T-helper 22 cell (primary cell): ENCODE results near the gene TMEM9.

Experiments
- DNase-seq: peaks from one replicate; pipeline ENCODE4 v3.0.0-alpha.2; 2020; ENCODE audit warnings: low read depth

Gene TMEM9

DNA sequence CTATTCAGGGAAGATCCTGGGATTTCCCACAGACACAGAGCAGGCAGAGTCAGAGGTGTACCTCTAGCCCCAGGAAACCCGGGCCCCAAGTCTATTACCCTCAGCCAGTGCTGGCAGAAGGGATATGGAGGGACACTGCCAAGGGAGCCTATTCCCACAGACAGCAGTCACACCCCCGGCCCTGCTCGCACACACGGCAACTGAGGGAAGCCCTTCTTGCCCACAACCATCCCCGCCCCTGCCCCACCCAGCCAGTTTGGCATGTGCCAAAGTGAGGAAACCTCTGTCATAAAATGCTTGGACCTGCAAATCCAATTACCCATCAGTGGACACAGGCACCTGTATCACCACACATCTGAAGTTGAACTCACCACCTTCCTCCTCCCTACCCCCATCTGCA lies 48.6 kb downstream of the TMEM9 start:
- DNase-seq = no peak

DNA sequence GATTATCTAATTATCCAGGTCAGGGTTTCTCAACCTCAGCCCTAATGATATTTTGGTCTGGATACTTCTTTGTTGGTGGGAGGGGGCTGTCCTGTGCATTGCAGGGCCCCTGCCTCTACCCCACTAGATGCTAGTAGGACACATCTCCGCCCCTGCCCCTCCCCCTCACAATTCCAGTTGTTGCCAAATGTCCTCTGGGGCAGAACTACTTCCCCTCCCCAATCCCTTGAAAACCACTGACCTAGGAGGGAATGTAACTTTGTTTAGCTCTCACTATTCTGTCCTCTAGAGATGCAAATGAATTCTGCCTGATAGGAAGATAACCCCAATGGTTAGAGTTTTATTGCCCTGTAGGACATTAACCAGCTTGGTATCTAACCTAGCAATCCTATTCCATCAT lies 50.1 kb downstream of the TMEM9 start:
- DNase-seq = no peak

DNA sequence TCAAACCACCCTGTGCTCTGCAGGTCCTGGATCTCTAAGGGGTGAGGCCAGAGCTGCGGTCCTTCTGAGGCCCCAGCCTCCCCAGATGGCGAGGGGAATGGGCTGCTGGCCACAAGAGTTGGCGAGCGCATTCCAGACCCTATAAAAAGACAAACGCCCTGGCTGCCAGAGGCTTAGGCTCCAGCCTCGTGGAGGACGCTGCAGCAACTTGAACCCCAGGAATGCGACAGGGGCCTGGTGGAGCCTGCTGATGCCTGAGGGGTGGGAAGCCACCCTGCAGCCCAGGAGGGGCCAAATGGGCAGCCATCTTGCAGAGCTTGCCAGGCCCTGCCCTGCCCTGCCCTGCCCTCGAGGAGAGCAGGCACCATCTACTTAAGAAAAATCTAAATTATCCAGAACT lies 50.6 kb downstream of the TMEM9 start:
- no peak for DNase-seq

DNA sequence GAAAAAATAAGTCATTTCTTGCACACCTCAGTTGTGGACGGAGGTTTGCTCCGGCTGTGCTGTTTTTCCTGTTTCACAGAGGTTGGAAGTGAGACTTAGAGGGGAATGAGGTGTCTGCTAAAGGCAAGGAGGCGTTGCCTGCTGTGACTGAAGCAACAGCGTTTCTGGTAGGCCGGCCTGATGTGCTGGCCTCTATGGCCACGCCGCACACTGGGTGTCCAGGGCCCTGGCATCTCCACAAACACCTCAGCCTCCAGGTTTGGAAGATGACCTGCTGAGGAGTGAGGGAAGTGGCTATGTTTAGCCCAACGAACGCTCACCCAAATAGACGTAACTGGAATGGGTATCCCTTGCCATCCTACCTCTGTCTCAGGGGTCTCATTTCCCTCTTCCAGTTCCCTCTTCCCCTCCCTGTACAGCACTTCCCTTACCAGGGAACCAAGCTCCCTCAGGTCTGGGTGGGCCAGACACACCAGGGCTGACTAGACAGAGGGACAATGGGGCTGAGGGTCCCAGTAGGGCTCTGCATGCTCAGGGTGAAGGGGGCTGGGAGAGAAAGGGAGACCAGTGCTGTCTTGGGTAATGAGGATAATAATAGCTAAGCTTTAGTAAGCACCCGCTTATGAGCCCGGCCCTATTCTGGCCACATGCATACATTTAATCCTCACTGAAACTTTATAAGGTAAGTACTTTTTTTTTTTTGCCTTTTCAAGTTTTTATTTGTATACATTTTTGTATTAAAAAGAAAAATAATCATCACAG lies 53.9 kb downstream of the TMEM9 start:
- DNase-seq = no peak

DNA sequence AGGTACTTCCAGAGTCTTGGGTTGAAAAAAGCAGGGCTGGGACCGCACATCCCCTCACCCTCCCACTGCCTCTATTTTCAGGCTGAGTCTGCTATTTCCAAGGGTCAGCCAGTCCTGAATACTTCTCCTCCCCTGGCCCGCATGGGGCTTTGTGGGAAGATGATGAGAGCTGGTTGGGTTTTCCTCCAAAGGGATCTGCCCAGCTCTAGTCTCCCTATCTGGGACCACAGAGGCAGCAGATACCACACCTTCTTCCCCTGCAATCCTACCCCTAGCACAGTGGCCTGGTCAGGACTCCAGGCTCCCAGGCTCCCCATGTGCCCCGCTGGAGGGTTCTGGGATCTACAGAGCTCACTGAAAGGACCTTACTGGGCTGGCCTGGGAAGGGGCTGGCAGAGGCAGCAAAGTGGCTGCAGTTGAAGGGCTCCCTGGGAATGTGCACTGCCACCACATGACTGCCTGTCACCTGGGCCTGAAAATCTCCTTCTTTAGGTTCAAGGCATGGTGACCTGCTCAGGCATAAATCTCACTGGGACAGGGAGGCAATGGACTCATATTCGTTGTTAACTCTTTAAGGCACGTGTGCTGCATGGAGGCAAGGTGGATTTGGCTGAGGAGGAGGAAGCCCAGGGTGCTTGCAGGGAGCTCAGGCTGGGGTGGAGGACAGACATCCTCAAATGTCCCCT lies 55.1 kb downstream of the TMEM9 start:
- no peak for DNase-seq

DNA sequence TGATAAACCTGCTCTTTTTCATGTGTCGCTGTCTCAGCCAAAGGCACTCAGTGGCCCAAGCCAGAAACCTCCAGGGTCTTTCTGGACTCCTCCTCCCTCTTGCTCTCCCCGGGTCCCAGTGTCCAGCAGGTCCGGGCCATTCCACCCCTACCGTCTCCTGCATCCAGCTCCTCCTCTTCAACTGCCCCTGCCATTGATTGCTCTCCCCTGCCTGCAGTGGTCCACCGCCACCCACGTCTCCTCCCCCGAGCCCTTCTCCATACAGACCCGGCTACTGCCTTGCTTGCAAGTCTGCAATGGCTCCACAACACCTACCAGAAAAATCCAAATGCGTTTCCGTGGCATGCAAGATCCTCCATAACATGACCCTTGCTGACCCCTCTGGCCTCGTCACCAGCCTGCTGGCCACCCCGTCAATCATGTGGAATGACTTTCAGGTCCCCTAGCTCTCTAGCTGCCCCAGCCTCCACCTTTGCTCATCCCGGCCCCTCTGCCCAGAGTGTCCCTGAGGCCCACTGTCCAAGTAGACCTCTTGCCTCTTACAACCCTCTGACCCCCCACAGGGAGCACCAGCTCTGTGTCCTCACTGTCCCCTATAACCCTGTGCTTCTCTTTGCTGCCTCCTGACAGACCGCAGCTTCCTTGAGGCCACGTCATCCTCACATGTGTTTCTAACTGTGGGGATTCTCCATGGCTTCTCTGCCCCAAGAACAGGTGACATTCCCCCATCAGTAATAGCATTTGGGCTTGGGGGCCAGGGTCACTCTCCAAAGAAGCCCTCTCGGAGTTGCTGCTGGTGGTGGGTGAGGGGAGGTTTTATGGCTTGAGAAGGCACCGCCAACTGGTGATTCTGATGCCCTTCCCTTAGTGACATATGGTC lies 57.1 kb downstream of the TMEM9 start:
- DNase-seq = no peak

DNA sequence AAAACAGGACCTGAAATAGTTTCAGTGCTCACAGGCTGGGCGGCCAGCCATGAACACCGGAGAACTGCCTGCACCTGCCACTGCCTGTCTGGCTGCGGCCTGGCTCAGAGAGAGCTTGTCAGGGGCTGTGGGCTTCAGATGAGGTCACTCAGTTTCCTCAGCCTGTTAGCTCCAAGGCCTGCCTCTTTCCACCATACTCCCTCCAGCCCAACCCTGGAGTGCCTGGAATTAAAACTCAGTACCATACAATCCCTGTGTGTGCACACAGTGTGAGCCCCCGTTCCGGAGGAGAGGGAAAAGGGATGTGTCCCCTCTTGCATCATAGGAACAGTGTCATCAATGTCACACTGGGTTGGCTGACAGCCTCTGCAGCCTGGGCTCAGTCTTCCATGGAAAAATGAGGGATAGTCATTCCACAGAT lies 58.2 kb downstream of the TMEM9 start:
- no peak for DNase-seq

DNA sequence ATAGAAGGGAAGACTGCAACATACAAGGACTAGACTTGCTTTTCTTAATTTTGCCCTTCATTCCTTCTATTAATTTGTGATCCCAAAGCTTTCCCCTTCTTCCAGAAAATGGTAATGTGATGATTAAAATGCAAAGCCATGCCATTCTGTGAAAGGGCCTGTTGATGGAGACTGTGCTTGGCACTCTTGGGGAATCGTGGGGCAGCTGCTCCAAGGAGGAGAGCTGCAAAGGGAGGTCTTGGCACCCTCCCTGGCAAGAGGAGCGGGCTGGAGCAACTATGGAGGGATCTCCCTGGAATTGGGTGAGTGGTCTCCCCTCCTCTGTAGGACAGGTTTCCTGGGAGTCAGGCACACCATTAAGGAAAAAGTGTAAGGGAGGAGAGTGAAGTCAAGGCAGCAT lies 58.7 kb downstream of the TMEM9 start:
- no peak for DNase-seq

DNA sequence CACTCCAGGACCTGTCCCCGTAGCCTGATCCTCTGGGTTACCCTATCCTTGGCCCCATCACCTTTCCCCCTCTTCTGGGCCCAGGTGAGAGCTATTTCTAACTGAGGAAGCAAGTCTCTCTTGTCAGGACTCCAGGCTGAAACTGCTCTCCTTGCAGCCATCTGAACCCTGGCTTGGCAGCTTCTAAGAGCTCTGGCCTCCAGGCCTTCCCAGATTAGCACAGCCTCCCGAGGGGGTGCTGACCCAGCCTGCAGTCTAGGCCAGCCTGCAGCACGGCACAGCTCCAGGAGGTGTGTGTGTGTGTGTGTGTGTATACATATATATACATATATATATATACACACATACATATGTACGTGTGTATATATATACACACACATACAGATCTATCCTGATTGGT lies 59.4 kb downstream of the TMEM9 start:
- no peak for DNase-seq

DNA sequence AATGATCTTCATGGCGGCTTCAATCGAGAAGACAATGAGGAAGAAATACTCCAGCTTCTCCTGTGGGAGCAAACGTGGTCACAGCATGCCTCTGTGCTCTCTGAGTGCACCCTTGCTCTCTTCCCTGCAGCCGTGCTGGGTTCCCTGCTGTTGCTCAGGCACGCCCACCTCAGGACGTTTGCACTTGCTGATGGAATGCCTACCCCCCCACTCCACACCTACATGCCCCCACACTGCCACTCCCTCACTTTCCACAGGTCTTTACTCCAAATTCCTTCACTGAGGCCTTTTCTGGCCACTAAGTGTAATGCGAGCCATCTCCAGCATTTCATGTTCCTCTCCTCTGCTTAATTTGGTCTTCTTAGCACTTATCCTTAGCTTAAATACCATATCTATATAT lies 60.3 kb downstream of the TMEM9 start:
- DNase-seq = no peak

DNA sequence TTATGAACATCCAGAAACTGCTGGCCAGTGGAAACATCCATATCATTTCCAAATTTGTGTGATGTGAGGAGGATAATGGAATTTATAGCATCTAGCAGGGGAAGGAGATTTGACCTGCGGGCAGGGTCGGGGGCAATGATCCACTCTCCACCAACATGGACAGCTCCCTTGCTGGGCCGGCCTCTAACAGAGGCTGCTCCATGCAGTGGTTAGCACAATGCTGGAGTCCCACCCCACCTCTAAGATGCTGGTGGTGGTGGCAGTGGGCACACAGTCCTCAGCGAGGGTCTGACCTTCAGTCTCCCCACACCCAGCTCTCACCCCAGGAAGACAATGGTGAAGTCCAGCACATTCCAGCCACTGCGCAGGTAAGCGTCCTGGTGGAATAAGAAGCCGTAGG lies 60.7 kb downstream of the TMEM9 start:
- no peak for DNase-seq

DNA sequence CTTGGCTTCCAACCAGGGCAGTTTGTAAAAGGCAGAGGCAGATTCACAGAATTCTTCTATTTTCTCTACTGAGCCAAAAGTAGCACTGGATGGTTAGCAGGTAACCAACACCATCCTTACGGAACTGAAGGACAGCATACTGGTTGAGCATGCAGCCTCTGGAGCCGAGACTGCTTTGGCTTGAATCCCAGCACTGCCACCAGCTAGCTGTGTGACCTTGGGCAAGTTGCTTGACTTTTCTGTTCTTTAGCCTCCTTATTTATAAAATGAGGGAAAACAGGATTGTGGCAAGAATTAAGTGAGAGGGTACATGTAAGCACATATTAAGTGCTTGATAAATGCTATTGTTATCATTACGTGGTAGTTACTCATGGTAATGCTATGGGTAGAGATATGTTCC lies 61.5 kb downstream of the TMEM9 start:
- DNase-seq = no peak

DNA sequence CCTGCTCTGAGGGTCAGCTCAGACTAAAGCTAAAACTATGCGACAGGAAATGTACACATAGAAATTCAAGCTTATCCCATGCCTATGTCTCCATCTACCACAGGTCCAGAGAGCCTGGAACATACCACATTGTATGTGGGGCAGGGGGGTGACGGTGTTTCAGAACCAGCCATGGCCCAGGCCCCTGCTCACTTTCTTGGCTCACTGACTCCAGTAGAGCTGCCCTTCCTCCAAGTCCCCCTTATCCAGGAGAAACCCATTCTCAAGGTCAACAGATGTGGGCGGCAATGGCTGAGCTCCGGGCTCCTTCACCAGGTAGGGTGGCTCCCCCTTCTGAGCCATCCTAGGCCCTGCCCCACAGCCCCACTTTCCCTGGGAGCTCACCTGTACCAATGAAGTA lies 63.0 kb downstream of the TMEM9 start:
- no peak for DNase-seq

DNA sequence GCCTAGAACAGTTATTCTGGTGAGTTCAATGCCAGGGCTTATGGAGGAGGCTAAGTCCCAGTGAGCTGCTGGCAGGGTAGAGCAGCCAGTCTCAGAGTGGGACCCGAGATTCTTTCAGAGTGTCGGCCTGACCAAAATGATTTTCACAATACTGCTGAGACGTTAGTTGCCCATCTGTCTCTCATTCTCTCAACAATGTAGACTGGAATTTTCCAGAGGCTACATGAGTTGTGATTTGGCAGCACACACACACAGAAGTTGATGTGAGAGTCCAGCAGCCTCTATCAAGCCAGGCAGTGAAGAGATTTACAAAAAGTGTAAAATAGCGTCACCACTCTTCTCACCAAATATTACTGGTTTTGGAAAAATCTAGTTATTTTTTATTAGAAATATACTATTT lies 63.7 kb downstream of the TMEM9 start:
- DNase-seq = no peak

DNA sequence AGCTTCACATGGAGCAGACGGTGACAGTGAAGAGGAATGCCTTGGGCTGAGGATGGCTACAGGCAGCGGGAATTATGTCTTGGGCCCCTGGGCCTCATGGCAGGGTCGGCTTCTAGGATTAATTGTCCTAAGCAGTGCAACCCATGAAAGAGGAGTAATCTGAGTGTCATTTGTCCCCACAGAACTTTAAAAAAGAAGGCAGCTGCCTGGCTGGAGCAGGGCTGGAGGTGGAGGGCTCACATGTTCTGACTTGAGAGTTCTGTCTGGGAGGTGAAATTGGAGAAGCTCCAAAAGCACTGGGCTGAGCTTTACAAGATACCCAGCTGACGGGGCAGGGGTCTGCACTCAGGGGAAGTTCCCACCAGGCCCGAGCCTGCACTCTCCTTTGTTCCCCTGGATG lies 64.7 kb downstream of the TMEM9 start:
- no peak for DNase-seq

DNA sequence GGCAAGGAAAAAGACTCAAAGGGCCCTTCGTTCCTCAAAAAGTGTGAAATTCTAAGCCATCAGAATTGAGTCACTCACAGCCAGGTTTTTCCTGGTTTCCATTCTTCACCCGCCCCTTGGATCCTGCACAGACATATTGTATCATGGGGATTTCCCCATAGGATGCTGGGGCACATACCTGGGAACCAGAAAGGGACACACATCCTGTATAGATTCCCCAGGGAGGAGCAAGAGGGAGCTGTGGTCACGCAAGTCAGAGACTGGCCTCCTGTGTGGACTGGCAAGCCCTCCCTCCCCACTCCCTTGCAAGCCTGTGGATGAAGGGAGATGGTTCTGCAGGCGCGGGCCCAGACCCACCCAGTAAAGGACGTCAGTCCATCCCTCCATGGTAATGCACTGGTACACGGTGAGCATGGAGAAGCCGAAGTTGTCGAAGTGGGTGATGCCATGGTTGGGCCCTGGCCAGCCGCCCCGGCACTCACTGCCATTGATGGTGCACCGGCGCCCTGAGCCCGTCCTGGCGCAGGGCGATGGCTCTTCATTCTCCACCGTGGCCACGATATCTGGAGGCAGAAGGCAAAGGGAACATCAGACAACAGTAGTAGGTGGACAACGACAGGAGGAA lies 65.3 kb downstream of the TMEM9 start:
- no peak for DNase-seq

DNA sequence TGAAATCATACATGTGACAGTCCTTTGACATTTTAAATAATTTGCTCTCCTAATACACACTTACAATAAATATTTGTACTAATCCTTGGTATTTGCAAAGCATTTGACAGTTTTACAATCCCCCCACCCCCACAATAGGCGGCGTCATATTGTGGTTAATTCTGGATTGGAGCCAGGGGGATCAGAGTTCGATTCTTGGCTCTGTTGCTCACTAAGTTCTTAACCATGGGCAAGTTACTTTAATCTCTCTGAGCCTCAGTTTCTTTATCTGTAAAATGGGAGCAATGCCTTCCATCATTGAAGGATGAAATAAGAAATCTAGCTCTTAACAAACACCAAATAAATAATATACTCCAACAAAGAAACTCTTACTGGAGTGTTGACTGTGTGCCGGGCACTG lies 65.9 kb downstream of the TMEM9 start:
- DNase-seq = no peak

DNA sequence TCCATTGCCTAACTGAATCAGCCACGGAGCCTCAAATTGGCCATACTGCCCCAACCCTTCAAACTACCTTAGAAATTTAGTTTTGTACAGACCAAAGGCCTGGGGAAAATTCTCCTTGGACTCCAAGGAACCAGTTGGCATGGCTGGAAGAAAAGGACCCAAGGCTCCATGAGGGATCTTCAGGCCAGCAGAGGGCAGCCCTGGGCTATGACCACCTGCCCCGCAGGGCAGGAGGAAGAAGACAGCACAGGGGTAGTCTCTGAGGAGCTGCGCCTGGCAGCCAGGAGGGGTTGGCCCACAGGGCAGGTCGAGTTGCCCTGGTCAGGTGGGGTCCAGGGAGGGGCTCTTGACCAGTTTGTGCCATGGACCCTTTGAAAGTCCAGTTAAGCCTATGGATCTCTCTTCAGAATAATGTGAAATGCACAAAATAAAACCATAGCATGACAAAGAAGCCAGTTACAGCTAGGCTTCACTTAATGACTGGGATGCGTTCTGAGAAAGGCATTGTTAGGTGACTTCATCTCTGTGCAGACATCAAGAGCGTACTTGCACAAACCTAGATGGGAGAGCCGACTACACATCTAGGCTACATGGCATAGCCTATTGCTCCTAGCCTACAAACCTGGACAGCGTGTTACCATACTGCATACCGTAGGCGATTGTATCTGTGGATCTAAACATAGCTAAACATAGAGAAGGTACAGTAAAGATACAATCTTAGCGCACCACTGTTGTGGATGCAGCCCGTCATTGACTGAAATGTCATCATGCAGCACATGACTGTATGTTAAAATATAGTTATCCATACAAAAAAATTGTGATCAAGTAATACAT lies 68.2 kb downstream of the TMEM9 start:
- DNase-seq = no peak
